ENCODE measurements around the gene ABCB1. TPM values are rescaled to one million over a fixed set of nuclear protein-coding genes. Genes with fewer than 3 reads are reported as not detected.
"Not testable (repeated sequence)": the region's sequence is repeated elsewhere in the genome, so short reads cannot be mapped to it uniquely, and the experiment has no call there.

The ABCB1 gene
- total RNA-seq, 1 donor from 2014 or later, result 3.6 TPM

GRCh38 chr7:87599336-87599735, 1.3 kb downstream of the ABCB1 start:
- Mint-ChIP-seq H3K36me3 (ENCODE audit: low read depth) (no peaks in the 10 kb centered on the region), H3K9me3 (no peaks in the 10 kb centered on the region), H3K27me3 (ENCODE audit: insufficient read depth) (peaks cover 22% of the 10 kb centered on the region), H3K27ac (peak overlapping the region; percentile 36), H3K4me3 (peak overlapping the region; percentile 71), H3K4me1 (ENCODE audit: low read depth) (peaks cover 31% of the 10 kb centered on the region)
- intact Hi-C loops (cut with micrococcal nuclease), result no loop called here
- DNase-seq (ENCODE audit: low spot score), result peak; percentile 8

- intact Hi-C loops (cut with micrococcal nuclease), result no loop called here
- Mint-ChIP-seq H3K27ac (no peak overlapping the region), H3K27me3 (ENCODE audit: insufficient read depth) (peaks cover 22% of the 10 kb centered on the region), H3K4me3 (no peak overlapping the region), H3K9me3 (no peaks in the 10 kb centered on the region), H3K36me3 (ENCODE audit: low read depth) (no peaks in the 10 kb centered on the region), H3K4me1 (ENCODE audit: low read depth) (peaks cover 31% of the 10 kb centered on the region)
- DNase-seq (ENCODE audit: low spot score), result no peak
Measured at GRCh38 chr7:87598234-87599009, 2.3 kb downstream of the ABCB1 start.

- H3K27me3 Mint-ChIP-seq (ENCODE audit: insufficient read depth), result peaks cover 22% of the 10 kb centered on the region
- H3K36me3 Mint-ChIP-seq (ENCODE audit: low read depth), result no peaks in the 10 kb centered on the region
- no peaks in the 10 kb centered on the region for H3K9me3 Mint-ChIP-seq
- no peak for DNase-seq (ENCODE audit: low spot score)
- H3K4me1 Mint-ChIP-seq (ENCODE audit: low read depth), result peaks cover 31% of the 10 kb centered on the region
- no peak overlapping the region for H3K27ac Mint-ChIP-seq
- no peak overlapping the region for H3K4me3 Mint-ChIP-seq
- intact Hi-C loops (cut with micrococcal nuclease), result no loop called here
Measured at GRCh38 chr7:87596696-87597095, 4.0 kb downstream of the ABCB1 start.

GRCh38 chr7:87596136-87596535, 4.5 kb downstream of the ABCB1 start:
- H3K27me3 Mint-ChIP-seq (ENCODE audit: insufficient read depth), result peaks cover 18% of the 10 kb centered on the region
- H3K36me3 Mint-ChIP-seq (ENCODE audit: low read depth), result no peaks in the 10 kb centered on the region
- peaks cover 26% of the 10 kb centered on the region for H3K4me1 Mint-ChIP-seq (ENCODE audit: low read depth)
- no peak overlapping the region for H3K4me3 Mint-ChIP-seq
- no peaks in the 10 kb centered on the region for H3K9me3 Mint-ChIP-seq
- H3K27ac Mint-ChIP-seq, result no peak overlapping the region
- intact Hi-C loops (cut with micrococcal nuclease), result no loop called here
- no peak for DNase-seq (ENCODE audit: low spot score)

- H3K27ac Mint-ChIP-seq, result no peak overlapping the region
- H3K36me3 Mint-ChIP-seq (ENCODE audit: low read depth), result no peaks in the 10 kb centered on the region
- no peaks in the 10 kb centered on the region for H3K4me1 Mint-ChIP-seq (ENCODE audit: low read depth)
- intact Hi-C loops (cut with micrococcal nuclease), result no loop called here
- H3K4me3 Mint-ChIP-seq, result no peak overlapping the region
- H3K27me3 Mint-ChIP-seq (ENCODE audit: insufficient read depth), result peaks cover 2% of the 10 kb centered on the region
- no peaks in the 10 kb centered on the region for H3K9me3 Mint-ChIP-seq
- no peak for DNase-seq (ENCODE audit: low spot score)
Measured at GRCh38 chr7:87592300-87592699, 8.4 kb downstream of the ABCB1 start.

- Mint-ChIP-seq H3K27me3 (ENCODE audit: insufficient read depth) (peaks cover 2% of the 10 kb centered on the region), H3K4me1 (ENCODE audit: low read depth) (peaks cover 4% of the 10 kb centered on the region), H3K4me3 (no peak overlapping the region), H3K27ac (no peak overlapping the region), H3K36me3 (ENCODE audit: low read depth) (no peaks in the 10 kb centered on the region), H3K9me3 (no peaks in the 10 kb centered on the region)
- DNase-seq (ENCODE audit: low spot score), result no peak
- intact Hi-C loops (cut with micrococcal nuclease), result no loop called here
Measured at GRCh38 chr7:87591211-87591610, 9.5 kb downstream of the ABCB1 start.

GRCh38 chr7:87590578-87590977, 10.1 kb downstream of the ABCB1 start:
- H3K36me3 Mint-ChIP-seq (ENCODE audit: low read depth), result no peaks in the 10 kb centered on the region
- no peak overlapping the region for H3K27ac Mint-ChIP-seq
- no peaks in the 10 kb centered on the region for H3K9me3 Mint-ChIP-seq
- intact Hi-C loops (cut with micrococcal nuclease), result no loop called here
- H3K4me1 Mint-ChIP-seq (ENCODE audit: low read depth), result peaks cover 8% of the 10 kb centered on the region
- peaks cover 2% of the 10 kb centered on the region for H3K27me3 Mint-ChIP-seq (ENCODE audit: insufficient read depth)
- no peak for DNase-seq (ENCODE audit: low spot score)
- H3K4me3 Mint-ChIP-seq, result no peak overlapping the region

- DNase-seq (ENCODE audit: low spot score), result no peak
- peaks cover 2% of the 10 kb centered on the region for H3K27me3 Mint-ChIP-seq (ENCODE audit: insufficient read depth)
- no peaks in the 10 kb centered on the region for H3K36me3 Mint-ChIP-seq (ENCODE audit: low read depth)
- no peak overlapping the region for H3K27ac Mint-ChIP-seq
- H3K9me3 Mint-ChIP-seq, result no peaks in the 10 kb centered on the region
- no peak overlapping the region for H3K4me3 Mint-ChIP-seq
- H3K4me1 Mint-ChIP-seq (ENCODE audit: low read depth), result peaks cover 8% of the 10 kb centered on the region
- intact Hi-C loops (cut with micrococcal nuclease), result no loop called here
Measured at GRCh38 chr7:87589631-87590030, 11.1 kb downstream of the ABCB1 start.

- peaks cover 8% of the 10 kb centered on the region for H3K4me1 Mint-ChIP-seq (ENCODE audit: low read depth)
- DNase-seq (ENCODE audit: low spot score), result no peak
- intact Hi-C loops (cut with micrococcal nuclease), result no loop called here
- no peaks in the 10 kb centered on the region for H3K27me3 Mint-ChIP-seq (ENCODE audit: insufficient read depth)
- no peak overlapping the region for H3K27ac Mint-ChIP-seq
- H3K36me3 Mint-ChIP-seq (ENCODE audit: low read depth), result peaks cover 1% of the 10 kb centered on the region
- H3K9me3 Mint-ChIP-seq, result no peaks in the 10 kb centered on the region
- H3K4me3 Mint-ChIP-seq, result no peak overlapping the region
Measured at GRCh38 chr7:87581723-87582122, 19.0 kb downstream of the ABCB1 start.

- Mint-ChIP-seq H3K4me1 (ENCODE audit: low read depth) (no peaks in the 10 kb centered on the region), H3K9me3 (no peaks in the 10 kb centered on the region), H3K36me3 (ENCODE audit: low read depth) (peaks cover 1% of the 10 kb centered on the region), H3K27ac (no peak overlapping the region), H3K4me3 (no peak overlapping the region), H3K27me3 (ENCODE audit: insufficient read depth) (no peaks in the 10 kb centered on the region)
- intact Hi-C loops (cut with micrococcal nuclease), result no loop called here
- DNase-seq (ENCODE audit: low spot score), result no peak
Measured at GRCh38 chr7:87580636-87581035, 20.0 kb downstream of the ABCB1 start.

GRCh38 chr7:87575521-87575920, 25.2 kb downstream of the ABCB1 start:
- no peak overlapping the region for H3K4me3 Mint-ChIP-seq
- H3K4me1 Mint-ChIP-seq (ENCODE audit: low read depth), result peaks cover 8% of the 10 kb centered on the region
- DNase-seq (ENCODE audit: low spot score), result no peak
- intact Hi-C loops (cut with micrococcal nuclease), result no loop called here
- no peak overlapping the region for H3K27ac Mint-ChIP-seq
- H3K36me3 Mint-ChIP-seq (ENCODE audit: low read depth), result peaks cover 1% of the 10 kb centered on the region
- no peaks in the 10 kb centered on the region for H3K9me3 Mint-ChIP-seq
- no peaks in the 10 kb centered on the region for H3K27me3 Mint-ChIP-seq (ENCODE audit: insufficient read depth)

GRCh38 chr7:87574630-87575029, 26.1 kb downstream of the ABCB1 start:
- H3K27me3 Mint-ChIP-seq (ENCODE audit: insufficient read depth), result no peaks in the 10 kb centered on the region
- intact Hi-C loops (cut with micrococcal nuclease), result no loop called here
- no peak overlapping the region for H3K4me3 Mint-ChIP-seq
- peaks cover under 1% of the 10 kb centered on the region for H3K36me3 Mint-ChIP-seq (ENCODE audit: low read depth)
- H3K27ac Mint-ChIP-seq, result no peak overlapping the region
- no peak for DNase-seq (ENCODE audit: low spot score)
- peaks cover 8% of the 10 kb centered on the region for H3K4me1 Mint-ChIP-seq (ENCODE audit: low read depth)
- no peaks in the 10 kb centered on the region for H3K9me3 Mint-ChIP-seq

- H3K27ac Mint-ChIP-seq; H3K36me3 Mint-ChIP-seq (ENCODE audit: low read depth); H3K4me3 Mint-ChIP-seq; intact Hi-C loops (cut with micrococcal nuclease); H3K9me3 Mint-ChIP-seq; H3K27me3 Mint-ChIP-seq (ENCODE audit: insufficient read depth); H3K4me1 Mint-ChIP-seq (ENCODE audit: low read depth); DNase-seq (ENCODE audit: low spot score): not testable (repeated sequence)
Measured at GRCh38 chr7:87572513-87572912, 28.2 kb downstream of the ABCB1 start.

- intact Hi-C loops (cut with micrococcal nuclease), result no loop called here
- Mint-ChIP-seq H3K4me3 (no peak overlapping the region), H3K36me3 (ENCODE audit: low read depth) (no peaks in the 10 kb centered on the region)
Measured at GRCh38 chr7:87570178-87570577, 30.5 kb downstream of the ABCB1 start.

More at GRCh38 chr7:87570178-87570577, 30.5 kb downstream of the ABCB1 start:
- DNase-seq (ENCODE audit: low spot score), result no peak
- H3K4me1 Mint-ChIP-seq (ENCODE audit: low read depth), result peaks cover 8% of the 10 kb centered on the region
- H3K27ac Mint-ChIP-seq, result no peak overlapping the region
- H3K27me3 Mint-ChIP-seq (ENCODE audit: insufficient read depth), result no peaks in the 10 kb centered on the region
- H3K9me3 Mint-ChIP-seq, result no peaks in the 10 kb centered on the region

All from activated T-helper 1 cell treated with anti-CD3 and anti-CD28 coated beads, Interleukin-12 subunit alpha, Interleukin-12 subunit beta, Interleukin-2, Interleukin-4 antibody, amounts not matched to agents 30 ng/mL and 10 ng/mL and 1 ng/mL, durations not matched to agents 14 hours and 24 hours and 36 hours (primary cell).